D721Med (cell line): ENCODE data around the gene CDRT4.

Experiments used
- DNase-seq: peaks from one replicate; pipeline ENCODE4 v3.0.0; 2011; ENCODE audit warnings: low spot score; ENCODE audit not compliant: insufficient read length
- FAIRE-seq: peaks from 2 replicates; lab custom pipeline; 2011; peaks lifted over from hg19 to GRCh38; lab: Jason Lieb, UNC
- CTCF ChIP-seq: IDR thresholded peaks from 2 replicates; pipeline ENCODE4 v1.5.1; 2012; ENCODE audit warnings: mild to moderate bottlenecking, control low read depth; ENCODE audit not compliant: insufficient read depth; ENCODE audit errors: missing control alignments

Gene CDRT4

GRCh38 chr17:15431766-15432165 is 35.7 kb downstream of the CDRT4 start:
- no peak for TF ChIP-seq CTCF
- FAIRE-seq: no peak
- DNase-seq: no peak

GRCh38 chr17:15431196-15431595 is 36.2 kb downstream of the CDRT4 start:
- no peak for TF ChIP-seq CTCF
- FAIRE-seq (no peak), DNase-seq (no peak)

GRCh38 chr17:15424521-15424920 is 42.9 kb downstream of the CDRT4 start:
- no peak for FAIRE-seq
- DNase-seq: no peak
- no peak for TF ChIP-seq CTCF

GRCh38 chr17:15422392-15422965 is 44.9 kb downstream of the CDRT4 start:
- FAIRE-seq (no peak), DNase-seq (no peak)
- no peak for TF ChIP-seq CTCF

GRCh38 chr17:15418781-15419180 is 48.6 kb downstream of the CDRT4 start:
- DNase-seq (no peak), FAIRE-seq (no peak)
- no peak for TF ChIP-seq CTCF

- TF ChIP-seq CTCF: no peak
- FAIRE-seq: no peak
- DNase-seq: no peak
Observed at GRCh38 chr17:15414532-15415306, 52.7 kb downstream of the CDRT4 start.

- DNase-seq: no peak
- no peak for TF ChIP-seq CTCF
- no peak for FAIRE-seq
Observed at GRCh38 chr17:15413101-15413771, 54.2 kb downstream of the CDRT4 start.
